Stomach smooth muscle (tissue), 2 donors: Measurements from ENCODE around the gene BOLA3.
"Not testable (repeated sequence)": the region's sequence is repeated elsewhere in the genome, so short reads cannot be mapped to it uniquely, and the experiment has no call there.

Source experiments
- H3K27ac ChIP-seq: one replicate; pipeline ENCODE4 v1.7.0; 2013; ENCODE audit warnings: mild to moderate bottlenecking, low read length, inconsistent platforms
- H3K27me3 ChIP-seq, 2 donors: one replicate each; pipeline ENCODE4 v1.7.0; 2013; ENCODE audit warnings: low read length in 2 of 2; ENCODE audit not compliant: insufficient read depth in 2 of 2, control insufficient read depth in 1 of 2
- H3K36me3 ChIP-seq, 2 donors: one replicate each; pipeline ENCODE4 v1.7.0; 2013; ENCODE audit warnings: low read length in 2 of 2; ENCODE audit not compliant: control insufficient read depth in 2 of 2, insufficient read depth in 2 of 2
- H3K4me1 ChIP-seq: one replicate; pipeline ENCODE4 v1.7.0; 2013; ENCODE audit warnings: low read length; ENCODE audit not compliant: control insufficient read depth, insufficient read depth
- H3K4me3 ChIP-seq, 2 donors: one replicate each; pipeline ENCODE4 v1.7.0; 2013; ENCODE audit warnings: low read length in 2 of 2
- H3K9ac ChIP-seq, 2 donors: one replicate each; pipeline ENCODE4 v1.7.0; 2013; ENCODE audit warnings: low read length in 2 of 2, mild to moderate bottlenecking in 1 of 2
- H3K9me3 ChIP-seq, 2 donors: one replicate each; pipeline ENCODE4 v1.7.0; 2013; ENCODE audit warnings: low read length in 2 of 2; ENCODE audit not compliant: control insufficient read depth in 2 of 2
- donor health status: healthy.
- donor health status: Pancreatic carcinoma.

The BOLA3 gene

GRCh38 chr2:74147727-74148456 lies at the start of gene BOLA3:
Gene BOLA3 (minus strand): TSS chr2:74147912. CDS start chr2:74147874, 38 bp downstream.
- no peaks in the 10 kb centered on the region for H3K9me3 ChIP-seq
- H3K36me3 ChIP-seq: peaks cover 2 to 6% of the 10 kb centered on the region in 2 donors
- peak within 1 kb of the TSS; percentile 86 to 89 for H3K9ac ChIP-seq
- H3K27me3 ChIP-seq: no peaks in the 10 kb centered on the region
- H3K27ac ChIP-seq: peak within 1 kb of the TSS; percentile 41
- peak within 1 kb of the TSS; percentile 78 to 93 for H3K4me3 ChIP-seq
- H3K4me1 ChIP-seq: peaks cover 23% of the 10 kb centered on the region

DNA sequence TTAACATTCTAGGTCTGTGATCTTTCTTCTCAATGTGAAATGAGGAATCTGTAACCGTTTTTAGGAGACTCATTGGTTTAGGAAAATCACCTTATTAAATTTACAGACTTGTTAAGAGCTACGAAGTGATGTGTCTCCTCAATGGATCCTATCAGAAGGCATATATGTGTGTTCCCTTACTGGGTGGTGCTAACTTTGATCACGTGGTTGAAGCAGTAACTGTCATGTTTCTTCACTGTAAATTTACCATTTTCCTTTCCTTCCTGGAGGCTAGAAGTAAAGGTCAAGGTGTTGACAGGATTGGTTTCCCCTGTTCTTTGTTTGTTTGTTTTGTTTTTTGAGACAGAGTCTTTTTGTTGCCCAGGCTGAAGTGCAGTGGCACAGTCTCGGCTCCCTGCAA lies 49.3 kb upstream of the BOLA3 start:
- peaks cover 15% of the 10 kb centered on the region for H3K4me1 ChIP-seq
- H3K9ac ChIP-seq: no peak overlapping the region
- H3K27ac ChIP-seq: no peak overlapping the region
- H3K27me3 ChIP-seq: no peaks in the 10 kb centered on the region
- H3K9me3 ChIP-seq: no peaks in the 10 kb centered on the region
- no peak overlapping the region for H3K4me3 ChIP-seq
- no peaks in the 10 kb centered on the region for H3K36me3 ChIP-seq

DNA sequence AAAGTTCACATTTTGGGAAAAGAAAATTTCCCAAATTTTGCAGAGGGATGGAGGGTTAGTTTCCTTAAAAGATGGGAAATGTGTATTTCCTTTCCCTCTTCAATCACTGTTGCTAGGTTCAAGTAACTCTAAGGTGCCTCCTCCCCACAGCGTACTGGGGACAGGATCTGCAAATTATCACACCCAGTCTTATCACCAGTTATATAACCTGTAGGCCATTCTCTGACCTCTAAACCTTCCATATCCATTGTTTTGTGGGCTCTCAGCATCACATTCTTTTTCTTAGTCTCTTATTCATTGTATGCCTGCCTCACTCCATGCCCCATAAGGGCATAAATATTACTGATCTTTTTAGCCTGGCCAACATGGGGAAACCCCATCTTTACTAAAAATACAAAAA lies 47.1 kb upstream of the BOLA3 start:
- Histone ChIP-seq H3K27me3 (no peaks in the 10 kb centered on the region), H3K9me3 (no peaks in the 10 kb centered on the region), H3K4me1 (peaks cover 13% of the 10 kb centered on the region), H3K4me3 (no peak overlapping the region), H3K9ac (no peak overlapping the region), H3K36me3 (no peaks in the 10 kb centered on the region), H3K27ac (no peak overlapping the region)

- no peaks in the 10 kb centered on the region for H3K4me1 ChIP-seq
- H3K36me3 ChIP-seq: no peaks in the 10 kb centered on the region
- no peak overlapping the region for H3K4me3 ChIP-seq
- no peak overlapping the region for H3K9ac ChIP-seq
- H3K27ac ChIP-seq: no peak overlapping the region
- no peaks in the 10 kb centered on the region for H3K9me3 ChIP-seq
- H3K27me3 ChIP-seq: no peaks in the 10 kb centered on the region
Observed at GRCh38 chr2:74191596-74192380, 44.1 kb upstream of the BOLA3 start.

DNA sequence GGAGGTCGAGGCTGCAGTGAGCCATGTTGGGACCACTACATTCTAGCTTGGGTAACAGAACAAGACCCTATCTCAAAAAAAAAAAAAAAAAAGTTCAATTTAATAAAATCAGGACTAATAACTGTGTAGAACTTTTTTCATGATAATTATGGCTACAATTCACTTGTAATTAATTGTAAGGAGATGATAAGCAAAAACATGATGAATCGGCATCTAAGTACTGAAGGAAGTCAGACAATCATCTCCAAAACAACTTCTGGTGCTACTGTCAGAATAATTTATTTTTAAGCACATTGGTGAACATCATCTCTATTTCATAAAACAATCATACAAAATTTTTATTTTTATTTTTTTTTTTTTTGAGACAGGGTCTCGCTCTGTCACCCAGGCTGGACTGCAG lies 41.0 kb upstream of the BOLA3 start:
- no peaks in the 10 kb centered on the region for H3K4me1 ChIP-seq
- no peaks in the 10 kb centered on the region for H3K9me3 ChIP-seq
- H3K27ac ChIP-seq: no peak overlapping the region
- H3K4me3 ChIP-seq: no peak overlapping the region
- no peak overlapping the region for H3K9ac ChIP-seq
- H3K27me3 ChIP-seq: no peaks in the 10 kb centered on the region
- H3K36me3 ChIP-seq: no peaks in the 10 kb centered on the region

GRCh38 chr2:74188018-74188601 lies 40.4 kb upstream of the BOLA3 start:
- Histone ChIP-seq H3K36me3 (no peaks in the 10 kb centered on the region), H3K9me3 (no peaks in the 10 kb centered on the region), H3K27me3 (no peaks in the 10 kb centered on the region), H3K27ac (no peak overlapping the region), H3K4me1 (no peaks in the 10 kb centered on the region), H3K9ac (no peak overlapping the region), H3K4me3 (no peak overlapping the region)

- not testable (repeated sequence) for H3K36me3 ChIP-seq, H3K9ac ChIP-seq, H3K4me3 ChIP-seq, H3K9me3 ChIP-seq, H3K4me1 ChIP-seq, H3K27ac ChIP-seq, H3K27me3 ChIP-seq
Observed at GRCh38 chr2:74186706-74187105, 39.0 kb upstream of the BOLA3 start.

DNA sequence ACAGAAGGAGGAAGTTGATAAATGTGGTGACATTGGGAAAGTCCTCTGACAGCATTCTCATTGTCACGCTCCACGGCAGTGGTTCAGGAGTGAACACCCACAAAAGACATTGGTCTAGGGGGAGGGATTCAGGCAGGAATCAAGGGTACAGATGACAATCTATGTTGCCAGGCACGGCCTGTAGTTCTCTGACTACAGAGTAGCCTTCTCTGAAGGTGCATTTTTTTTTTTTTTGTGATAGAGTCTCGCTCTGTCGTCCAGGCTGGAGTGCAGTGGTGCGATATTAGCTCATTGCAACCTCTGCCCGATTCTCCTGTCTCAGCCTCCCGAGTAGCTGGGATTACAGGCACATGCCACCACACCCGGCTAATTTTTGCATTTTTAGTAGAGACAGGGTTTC lies 38.3 kb upstream of the BOLA3 start:
- Histone ChIP-seq H3K27ac (no peak overlapping the region), H3K4me3 (no peak overlapping the region), H3K9ac (no peak overlapping the region)

DNA sequence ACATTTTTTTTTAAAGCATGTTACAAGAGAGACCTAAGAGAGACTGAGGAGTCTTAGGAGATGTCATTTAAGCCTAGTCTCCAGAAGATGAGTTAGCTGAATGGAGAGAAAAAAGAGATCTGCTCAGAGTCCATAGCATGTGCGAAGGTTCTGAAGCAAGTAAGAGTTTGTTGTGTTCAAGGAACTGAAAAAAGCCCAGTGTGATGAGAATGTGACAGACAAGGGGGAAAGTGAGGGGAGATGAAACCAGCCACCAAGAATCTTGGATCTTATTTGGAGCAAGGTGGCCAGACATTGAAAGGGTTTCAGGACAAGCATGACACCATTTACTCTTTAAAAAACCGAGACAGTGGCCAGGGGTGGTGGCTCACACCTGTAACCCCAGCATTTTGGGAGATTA lies 36.2 kb upstream of the BOLA3 start:
- Histone ChIP-seq H3K9ac (no peak overlapping the region), H3K4me1 (peaks cover 4% of the 10 kb centered on the region), H3K9me3 (no peaks in the 10 kb centered on the region), H3K27ac (no peak overlapping the region), H3K4me3 (no peak overlapping the region), H3K27me3 (no peaks in the 10 kb centered on the region), H3K36me3 (no peaks in the 10 kb centered on the region)

More for the DNA sequence above, 38.3 kb upstream of the BOLA3 start:
- no peaks in the 10 kb centered on the region for H3K27me3 ChIP-seq
- H3K9me3 ChIP-seq: no peaks in the 10 kb centered on the region
- no peaks in the 10 kb centered on the region for H3K4me1 ChIP-seq
- H3K36me3 ChIP-seq: no peaks in the 10 kb centered on the region

DNA sequence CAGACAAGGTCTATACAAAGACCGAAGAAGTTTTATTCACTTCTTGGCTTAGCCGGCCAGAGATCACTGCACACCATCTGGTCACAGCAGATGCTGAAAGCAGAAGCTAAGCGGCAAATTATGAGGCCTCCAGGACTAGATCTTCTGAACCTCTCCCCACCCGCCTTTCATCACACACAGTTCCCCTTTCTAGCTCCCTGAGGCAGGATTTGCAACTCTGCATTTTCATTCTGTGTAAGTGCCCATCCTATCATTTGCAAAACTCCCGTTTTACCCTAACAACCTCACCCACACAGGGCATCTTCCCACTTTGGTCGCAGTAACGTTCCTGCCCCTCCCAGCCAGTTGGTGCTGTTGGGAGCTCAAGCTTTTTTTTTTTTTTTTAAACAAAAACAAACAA lies 34.0 kb upstream of the BOLA3 start:
- no peaks in the 10 kb centered on the region for H3K9me3 ChIP-seq
- no peak overlapping the region for H3K27ac ChIP-seq
- H3K27me3 ChIP-seq: no peaks in the 10 kb centered on the region
- H3K36me3 ChIP-seq: no peaks in the 10 kb centered on the region
- H3K4me3 ChIP-seq: no peak overlapping the region
- no peak overlapping the region for H3K9ac ChIP-seq
- H3K4me1 ChIP-seq: peaks cover 11% of the 10 kb centered on the region
